Occipital lobe (tissue), 3 donors: ENCODE results near the gene POLR2J2. TPM values are rescaled to one million over a fixed set of nuclear protein-coding genes. Genes with fewer than 3 reads are reported as not detected.
"Not testable (repeated sequence)": the region's sequence is repeated elsewhere in the genome, so short reads cannot be mapped to it uniquely, and the experiment has no call there.

Experiments
- DNase-seq: peaks from one replicate; lab custom pipeline; 2025; lab: John Stamatoyannopoulos, UW
- small RNA-seq: library from RNA; depleted of rRNA; stranded (forward); fragments of <200 nt; gene quantifications from one replicate; pipeline ENCODE3, GENCODE V24; 2014
- total RNA-seq: library from RNA; depleted of rRNA; stranded (reverse); fragments of >200 nt; gene quantifications from one replicate; pipeline ENCODE4 v1.2.3, GENCODE V29; 2014

POLR2J2 gene
- total RNA-seq, 1 donor from 2014 or later: 3.1 TPM

DNA sequence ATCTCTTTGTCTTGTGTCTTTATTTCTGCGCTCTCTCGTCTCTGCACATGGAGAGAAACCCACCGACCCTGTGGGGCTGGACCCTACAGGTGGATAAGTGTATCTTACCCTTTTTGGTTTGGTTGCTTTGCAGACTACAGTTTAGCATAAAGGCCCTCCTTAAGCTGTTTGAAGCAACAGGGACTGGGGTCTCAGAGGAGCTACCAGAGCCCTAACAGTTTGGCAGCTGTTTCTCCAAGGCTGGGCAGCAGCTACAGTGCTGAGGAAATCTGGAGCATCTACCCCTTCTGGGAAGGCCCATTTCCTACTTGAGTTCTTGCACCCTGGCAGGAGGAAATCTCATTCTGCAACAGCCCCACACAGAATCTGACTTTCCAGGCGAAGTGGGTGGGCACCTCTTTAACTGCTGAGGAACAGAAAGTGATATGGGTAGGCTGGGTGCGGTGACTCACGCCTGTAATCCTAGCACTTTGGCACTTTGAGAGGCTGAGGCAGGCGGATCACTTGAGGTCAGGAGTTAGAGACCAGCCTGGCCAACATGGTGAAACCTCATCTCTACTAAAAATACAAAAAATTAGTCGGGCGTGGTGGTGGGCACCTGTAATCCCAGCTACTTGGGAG lies 2.1 kb upstream of the POLR2J2 start:
- not testable (repeated sequence) for DNase-seq

GRCh38 chr7:102671956-102672307 lies 469 bp upstream of the POLR2J2 start:
- not testable (repeated sequence) for DNase-seq

GRCh38 chr7:102667523-102667922 lies 3.9 kb downstream of the POLR2J2 start:
- not testable (repeated sequence) for DNase-seq

DNA sequence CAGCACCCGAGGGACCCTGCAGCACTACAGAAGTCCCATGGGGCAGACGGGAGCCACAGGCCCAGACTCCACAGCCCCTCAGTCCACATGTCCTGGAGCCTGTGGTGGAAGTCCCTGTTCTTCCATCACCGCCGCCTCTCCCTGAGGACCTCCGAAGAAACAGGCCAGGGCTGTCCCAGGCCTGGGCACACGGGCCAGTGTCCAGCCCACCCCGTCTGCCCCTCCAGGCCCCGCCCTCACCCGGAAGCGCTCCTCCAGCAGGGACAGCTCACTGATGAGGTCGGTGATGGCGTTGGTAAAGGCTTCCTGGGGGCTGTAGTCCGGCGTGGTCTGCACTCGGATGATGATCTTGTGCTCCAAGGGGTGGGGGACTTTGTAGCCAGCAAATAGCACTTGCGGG lies 4.6 kb downstream of the POLR2J2 start:
- not testable (repeated sequence) for DNase-seq

DNA sequence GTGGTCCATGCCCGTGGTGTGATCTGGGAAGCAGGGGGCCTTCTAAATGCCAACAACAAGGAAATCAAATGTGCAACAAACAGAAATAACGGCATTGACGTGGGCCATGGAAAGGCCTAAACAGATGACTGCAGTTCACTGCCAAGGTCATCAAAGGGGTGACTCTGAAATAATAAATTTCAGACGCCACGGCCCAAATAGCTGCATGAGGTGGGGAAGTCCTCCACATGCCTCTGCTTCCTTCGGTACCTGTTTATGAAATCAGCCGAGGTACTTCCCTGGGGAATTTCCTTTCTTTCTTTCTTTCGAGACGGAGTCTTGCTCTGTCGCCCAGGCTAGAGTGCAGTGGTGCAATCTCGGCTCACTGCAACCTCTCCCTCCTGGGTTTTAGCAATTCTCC lies 6.7 kb downstream of the POLR2J2 start:
- not testable (repeated sequence) for DNase-seq

DNA sequence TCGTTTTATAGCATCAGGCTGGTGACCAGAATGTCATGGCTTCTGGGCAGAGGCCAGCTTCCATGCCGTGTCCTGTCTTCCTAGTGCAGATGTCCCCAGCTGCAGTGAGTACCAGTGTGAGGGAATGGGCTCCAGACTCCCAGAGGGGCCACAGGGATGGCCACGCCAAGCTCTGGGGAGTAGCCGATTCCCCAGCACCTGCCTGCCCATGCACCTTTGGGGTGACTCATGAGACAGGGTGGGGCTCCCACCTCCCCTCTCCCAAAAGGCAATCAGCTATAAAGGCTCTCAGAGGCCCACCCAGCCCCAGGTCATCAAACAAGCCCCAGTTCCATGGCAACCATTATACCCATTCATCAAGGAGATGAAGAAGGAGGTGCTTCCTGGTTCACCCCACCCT lies 21.5 kb downstream of the POLR2J2 start, which contains the start of gene SPDYE2B:
TSS of gene SPDYE2B (plus strand) at position 396 of the 400 bp plus-strand sequence. CDS start 2,030 bp downstream, outside the sequence.
- not testable (repeated sequence) for DNase-seq

GRCh38 chr7:102647813-102648212 lies 23.6 kb downstream of the POLR2J2 start:
- DNase-seq: not testable (repeated sequence)

- DNase-seq: not testable (repeated sequence)
Measured at GRCh38 chr7:102643404-102643803, 28.1 kb downstream of the POLR2J2 start.

DNA sequence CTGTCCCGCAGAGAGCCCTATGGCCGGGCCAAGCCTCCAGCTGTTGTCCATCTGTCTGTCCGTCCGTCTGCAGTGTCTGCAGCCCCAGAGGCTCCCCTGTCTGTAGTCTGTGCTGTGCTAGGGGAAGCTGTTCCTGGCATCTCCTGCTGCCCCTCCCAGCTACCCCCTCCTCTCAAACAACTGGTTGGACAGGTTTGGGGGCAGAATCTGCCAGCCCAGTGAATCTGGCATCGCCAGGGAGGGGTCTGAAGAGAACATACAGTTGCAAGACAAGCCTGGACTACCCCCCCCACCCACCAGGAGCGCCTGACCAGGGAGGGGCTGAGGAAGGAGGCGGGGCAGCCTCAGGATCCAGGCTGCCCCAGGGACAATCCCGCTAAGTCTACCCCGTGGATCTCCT lies 28.8 kb downstream of the POLR2J2 start, which contains the start of gene UPK3BL1:
TSS of gene UPK3BL1 (minus strand) at position 101 of the 400 bp plus-strand sequence. CDS start at position 51, 50 bp downstream.
- not testable (repeated sequence) for DNase-seq

GRCh38 chr7:102638848-102639247 lies 32.6 kb downstream of the POLR2J2 start:
- not testable (repeated sequence) for DNase-seq

DNA sequence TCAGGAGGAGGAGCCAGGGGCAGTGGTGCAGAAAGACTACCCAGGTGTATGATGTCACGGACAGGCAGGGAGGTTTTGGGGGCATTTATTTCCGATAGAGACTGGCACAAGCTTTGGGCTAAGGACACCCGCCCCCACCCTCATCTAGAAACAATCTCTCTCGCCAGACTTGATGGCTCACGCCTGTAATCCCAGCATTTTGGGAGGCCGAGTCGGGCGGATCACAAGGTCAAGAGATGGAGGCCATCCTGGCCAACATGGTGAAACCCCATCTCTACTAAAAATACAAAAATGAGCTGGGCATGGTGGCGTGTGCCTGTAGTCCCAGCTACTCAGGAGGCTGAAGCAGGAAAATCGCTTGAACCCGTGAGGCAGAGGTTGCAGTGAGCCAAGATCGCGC lies 34.5 kb downstream of the POLR2J2 start:
- not testable (repeated sequence) for DNase-seq

- not testable (repeated sequence) for DNase-seq
Measured at GRCh38 chr7:102635354-102635753, 36.1 kb downstream of the POLR2J2 start.

DNA sequence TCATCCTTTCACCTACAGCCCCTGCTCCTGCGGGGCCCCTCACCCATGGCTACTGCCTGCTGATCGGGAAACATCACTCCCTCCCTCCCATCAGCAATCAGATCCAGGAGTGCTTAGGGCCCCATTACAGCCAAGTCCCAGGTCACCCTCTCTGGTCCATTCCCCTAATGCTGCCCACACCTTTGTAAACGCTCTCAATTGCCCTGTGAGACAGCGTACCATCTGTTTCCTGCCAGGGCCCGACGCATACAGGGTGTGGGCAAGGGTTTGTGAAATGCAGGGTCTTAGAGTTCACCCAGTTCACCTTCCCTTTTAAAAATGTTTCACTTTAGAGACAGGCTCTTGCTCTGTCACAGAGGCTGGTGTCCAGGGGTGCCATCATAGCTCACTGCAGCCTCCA lies 37.2 kb downstream of the POLR2J2 start:
- DNase-seq: not testable (repeated sequence)

DNA sequence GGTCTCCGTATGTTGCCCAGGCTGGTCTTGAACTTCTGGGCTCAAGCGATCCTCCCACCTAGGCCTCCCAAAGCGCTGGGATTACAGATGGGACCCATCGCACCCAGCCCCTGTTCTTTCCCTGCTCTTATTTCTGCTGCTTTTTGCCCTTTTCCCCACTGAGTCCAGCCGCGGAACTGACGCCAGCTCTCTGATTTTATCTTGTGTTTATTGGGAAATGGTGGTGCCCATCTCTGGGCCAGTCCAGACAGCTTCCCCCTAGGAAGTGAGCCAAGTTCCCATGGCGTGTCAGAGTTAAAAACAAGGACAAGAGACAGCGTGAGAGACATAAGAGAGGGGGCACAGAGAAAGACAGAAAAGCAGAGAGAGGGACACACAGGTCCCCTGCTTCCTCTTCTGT lies 40.8 kb downstream of the POLR2J2 start:
- not testable (repeated sequence) for DNase-seq

DNA sequence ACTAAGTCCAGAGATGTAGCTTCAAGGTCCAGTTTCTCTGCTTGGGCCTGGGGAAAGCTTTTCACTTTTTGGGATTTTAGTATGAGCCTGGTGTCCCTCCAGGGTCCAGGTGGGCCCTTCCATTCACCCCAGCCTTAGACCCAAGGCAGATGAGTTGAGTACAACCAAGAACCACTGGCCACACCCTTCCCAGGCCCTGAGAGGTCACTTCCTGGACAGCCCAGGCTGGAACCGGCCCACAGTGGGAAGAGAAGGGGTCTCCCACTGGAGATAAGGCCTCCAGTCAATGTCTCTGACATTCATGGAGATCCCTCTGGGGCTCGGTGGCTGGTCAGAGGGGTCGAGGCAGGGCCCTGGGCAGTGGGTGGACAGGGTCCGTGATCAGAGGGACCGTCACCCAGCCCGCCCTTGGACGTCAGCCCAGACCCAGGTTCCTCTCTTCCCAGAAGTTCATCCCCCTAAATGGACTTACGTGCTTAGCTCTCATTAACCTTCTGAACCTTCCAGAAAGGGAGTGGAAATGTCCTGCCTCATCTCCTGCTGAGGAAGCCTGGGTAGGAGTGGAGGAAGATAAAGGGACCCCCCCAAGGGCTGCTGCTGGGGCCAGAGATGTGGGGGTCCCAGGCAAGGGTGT lies 44.1 kb downstream of the POLR2J2 start:
- DNase-seq: not testable (repeated sequence)

DNA sequence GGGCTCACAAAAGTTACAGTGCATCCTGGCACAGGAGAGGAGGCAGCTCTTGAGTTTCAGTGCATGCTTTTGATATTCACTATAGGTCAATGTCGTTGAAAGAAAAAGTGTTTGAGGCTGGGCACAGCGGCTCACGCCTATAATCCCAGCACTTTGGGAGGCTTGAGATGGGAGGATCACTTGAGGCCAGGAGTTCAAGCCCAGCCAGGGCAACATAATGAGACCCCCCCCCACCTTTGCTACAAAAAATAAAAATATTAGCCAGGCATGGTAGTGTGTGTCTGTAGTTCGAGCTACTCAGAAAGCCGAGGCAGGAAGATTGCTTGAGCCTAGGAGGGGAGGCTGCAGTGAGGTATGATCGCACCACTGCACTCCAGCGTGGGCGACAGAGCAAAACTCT lies 53.3 kb downstream of the POLR2J2 start:
- DNase-seq: not testable (repeated sequence)

- not testable (repeated sequence) for DNase-seq
Measured at GRCh38 chr7:102616507-102617125, 54.8 kb downstream of the POLR2J2 start, which contains the start of gene RASA4. Gene RASA4, minus strand, starts transcription at chr7:102616756. Its CDS starts 67 bp downstream, at chr7:102616689.

Small RNA genes lying within 50 kb of the gene (small RNA-seq; reads per million reads assigned to genes)
- not detected for gene AC105052.3
- gene UPK3BL1: not detected

Other genes with a start within 250 kb of the POLR2J2 start
- gene ORAI2, start 238.1 kb downstream of the POLR2J2 start, total RNA-seq: 18.1 TPM
- 14.3 TPM for gene ALKBH4, start 206.8 kb downstream of the POLR2J2 start, total RNA-seq
- gene LRWD1, start 206.7 kb downstream of the POLR2J2 start, total RNA-seq: 39.5 TPM
- gene POLR2J, start 192.7 kb downstream of the POLR2J2 start, total RNA-seq: 8.1 TPM
- 12.8 TPM for gene RASA4B, start 153.9 kb downstream of the POLR2J2 start, total RNA-seq
- 1.4 TPM for gene UPK3BL2, start 128.0 kb downstream of the POLR2J2 start, total RNA-seq
- not detected for gene SPDYE2, start 120.4 kb downstream of the POLR2J2 start, total RNA-seq
- 27.3 TPM for gene POLR2J3, start 99.1 kb downstream of the POLR2J2 start, total RNA-seq
- gene RASA4, start 54.9 kb downstream of the POLR2J2 start, total RNA-seq: 30.4 TPM
- gene UPK3BL1, start 28.9 kb downstream of the POLR2J2 start, total RNA-seq: 45.4 TPM
- not detected for gene SPDYE2B, start 21.3 kb downstream of the POLR2J2 start, total RNA-seq
- 21.2 TPM for gene FAM185A, start 77.3 kb upstream of the POLR2J2 start, total RNA-seq
- 27.0 TPM for gene LRRC17, start 241.3 kb upstream of the POLR2J2 start, total RNA-seq